Suprapubic skin (tissue), 4 donors: ENCODE data around the gene ANKRD33. TPM values are rescaled to one million over a fixed set of nuclear protein-coding genes. Genes with fewer than 3 reads are reported as not detected.

Source experiments
- DNase-seq, 2 donors: peaks; one replicate each; pipeline ENCODE4 v3.0.0-alpha.2; 2019; ENCODE audit warnings: low spot score in 2 of 2
- H3K27ac ChIP-seq: fragments of 200-600 bp; sonication (generic); one replicate; pipeline ENCODE4 v1.5.1; 2019
- H3K27me3 ChIP-seq: fragments of 200-600 bp; sonication (generic); one replicate; pipeline ENCODE4 v1.5.1; 2019
- H3K36me3 ChIP-seq: fragments of 200-600 bp; sonication (generic); one replicate; pipeline ENCODE4 v1.5.1; 2019
- H3K4me1 ChIP-seq: fragments of 200-600 bp; sonication (generic); one replicate; pipeline ENCODE4 v1.5.1; 2019
- H3K4me3 ChIP-seq: fragments of 200-600 bp; sonication (generic); one replicate; pipeline ENCODE4 v1.5.1; 2019; ENCODE audit warnings: mild to moderate bottlenecking
- H3K9me3 ChIP-seq: fragments of 200-600 bp; sonication (generic); one replicate; pipeline ENCODE4 v1.5.1; 2019
- CTCF ChIP-seq, 2 donors: fragments of 200-600 bp in 1 of 2; fragments of 450-650 bp in 1 of 2; sonication (generic) in 1 of 2; IDR thresholded peaks; one replicate each; pipeline ENCODE4 v1.5.1; 2016 to 2019; ENCODE audit warnings: antibody characterized with exemption in 2 of 2, mild to moderate bottlenecking in 1 of 2, moderate library complexity in 1 of 2
- EP300 ChIP-seq: sonication (generic); formaldehyde crosslinking; IDR thresholded peaks from one replicate; pipeline ENCODE4 v1.6.1; 2017; ENCODE audit warnings: antibody characterized with exemption
- POLR2A ChIP-seq, 2 donors: fragments of 450-650 bp; IDR thresholded peaks; one replicate each; pipeline ENCODE4 v1.6.1; 2017; ENCODE audit warnings: antibody characterized with exemption in 2 of 2, mild to moderate bottlenecking in 2 of 2, moderate library complexity in 2 of 2
- POLR2AphosphoS5 ChIP-seq, 3 donors: sonication (generic); formaldehyde crosslinking; IDR thresholded peaks; one replicate each; pipeline ENCODE4 v1.6.1; 2017; ENCODE audit warnings: antibody characterized with exemption in 3 of 3
- WGBS: methylation state at CpG from one replicate; pipeline ENCODE4 v1.1.5; 2018; 5-methylcytosine and 5-hydroxymethylcytosine counted together
- total RNA-seq, 4 donors: library from RNA; depleted of rRNA; stranded (reverse); fragments of >200 nt; gene quantifications; one replicate each; pipeline ENCODE4 v1.1.0, GENCODE V29; 2016

ANKRD33 gene
- total RNA-seq, 4 donors from 2014 or later, result not detected

- TF ChIP-seq CTCF (IDR thresholded peaks at IDR 0.05), result no peak
- no peak for TF ChIP-seq EP300
- no peak for TF ChIP-seq POLR2AphosphoS5 (IDR thresholded peaks at IDR 0.05)
- TF ChIP-seq POLR2A (IDR thresholded peaks at IDR 0.05), result no peak
- 50% methylated on average over 8 of the region's 8 CpGs for WGBS
- DNase-seq, result no peak
- peaks cover 31% of the 10 kb centered on the region for H3K27me3 ChIP-seq
- H3K9me3 ChIP-seq, result no peaks in the 10 kb centered on the region
- H3K36me3 ChIP-seq, result no peaks in the 10 kb centered on the region
- H3K4me1 ChIP-seq, result peaks cover 52% of the 10 kb centered on the region
- no peak overlapping the region for H3K27ac ChIP-seq
- H3K4me3 ChIP-seq, result no peak overlapping the region
Measured at GRCh38 chr12:51851413-51852124, 36.3 kb upstream of the ANKRD33 start.

GRCh38 chr12:51852404-51853137 is 35.3 kb upstream of the ANKRD33 start:
- no peak for DNase-seq
- Histone ChIP-seq H3K36me3 (no peaks in the 10 kb centered on the region), H3K4me1 (peaks cover 42% of the 10 kb centered on the region), H3K4me3 (no peak overlapping the region), H3K9me3 (no peaks in the 10 kb centered on the region), H3K27ac (no peak overlapping the region), H3K27me3 (peaks cover 21% of the 10 kb centered on the region)
- 58% methylated on average over 5 of the region's 5 CpGs for WGBS
- TF ChIP-seq CTCF (IDR thresholded peaks at IDR 0.05) (no peak), EP300 (no peak), POLR2A (IDR thresholded peaks at IDR 0.05) (no peak), POLR2AphosphoS5 (IDR thresholded peaks at IDR 0.05) (no peak)

GRCh38 chr12:51855586-51856428 is 32.1 kb upstream of the ANKRD33 start:
- Histone ChIP-seq H3K4me1 (peaks cover 18% of the 10 kb centered on the region), H3K27ac (no peak overlapping the region), H3K36me3 (no peaks in the 10 kb centered on the region), H3K27me3 (peaks cover 3% of the 10 kb centered on the region), H3K4me3 (peak overlapping the region; percentile 30), H3K9me3 (no peaks in the 10 kb centered on the region)
- DNase-seq, result no peak
- WGBS, result 17% methylated on average over 13 of the region's 21 CpGs
- no peak for TF ChIP-seq POLR2A (IDR thresholded peaks at IDR 0.05)
- no peak for TF ChIP-seq CTCF (IDR thresholded peaks at IDR 0.05)
- no peak for TF ChIP-seq POLR2AphosphoS5 (IDR thresholded peaks at IDR 0.05)
- no peak for TF ChIP-seq EP300

DNA sequence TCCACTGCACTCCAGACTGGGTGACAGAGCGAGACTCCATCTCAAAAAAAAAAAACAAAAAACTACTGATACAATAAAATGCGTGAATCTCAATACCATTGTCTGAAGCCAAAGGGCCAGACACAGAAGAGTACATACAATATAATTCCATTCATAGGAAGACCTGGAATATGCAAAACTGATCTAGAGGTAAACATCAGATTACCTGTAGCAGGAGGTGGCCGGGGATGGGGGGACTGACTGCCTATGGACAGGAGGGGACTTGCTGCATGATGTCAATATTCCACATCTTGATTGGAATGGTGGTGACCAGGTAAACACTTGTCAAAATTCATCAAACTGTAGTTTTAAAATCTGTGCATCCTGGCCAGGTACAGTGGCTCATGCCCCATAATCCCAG is 26.9 kb upstream of the ANKRD33 start:
- no peak for TF ChIP-seq EP300
- no peak for TF ChIP-seq POLR2AphosphoS5 (IDR thresholded peaks at IDR 0.05)
- TF ChIP-seq CTCF (IDR thresholded peaks at IDR 0.05), result no peak
- TF ChIP-seq POLR2A (IDR thresholded peaks at IDR 0.05), result no peak
- no peaks in the 10 kb centered on the region for H3K36me3 ChIP-seq
- WGBS, result 94% methylated on average over 3 of the region's 3 CpGs

More for the DNA sequence above, 26.9 kb upstream of the ANKRD33 start:
- DNase-seq, result no peak
- Histone ChIP-seq H3K4me1 (peaks cover 15% of the 10 kb centered on the region), H3K27me3 (peaks cover 15% of the 10 kb centered on the region), H3K9me3 (no peaks in the 10 kb centered on the region), H3K4me3 (no peak overlapping the region), H3K27ac (no peak overlapping the region)
